Measurements from ENCODE around the gene SMIM29.
"Not testable (repeated sequence)": the region's sequence is repeated elsewhere in the genome, so short reads cannot be mapped to it uniquely, and the experiment has no call there.

GRCh38 chr6:34263484-34263883, 14.7 kb upstream of the SMIM29 start:
- TF ChIP-seq CTCF (IDR thresholded peaks at IDR 0.05); ZFX (IDR thresholded peaks at IDR 0.05; ENCODE audit: borderline replicate concordance): not testable (repeated sequence)

Data from 22Rv1 (cell line).